ENCODE data around the gene CPHXL2.
A peak's percentile ranks its signal among the peaks of the same experiment; 100 is the strongest.

The CPHXL2 gene

DNA sequence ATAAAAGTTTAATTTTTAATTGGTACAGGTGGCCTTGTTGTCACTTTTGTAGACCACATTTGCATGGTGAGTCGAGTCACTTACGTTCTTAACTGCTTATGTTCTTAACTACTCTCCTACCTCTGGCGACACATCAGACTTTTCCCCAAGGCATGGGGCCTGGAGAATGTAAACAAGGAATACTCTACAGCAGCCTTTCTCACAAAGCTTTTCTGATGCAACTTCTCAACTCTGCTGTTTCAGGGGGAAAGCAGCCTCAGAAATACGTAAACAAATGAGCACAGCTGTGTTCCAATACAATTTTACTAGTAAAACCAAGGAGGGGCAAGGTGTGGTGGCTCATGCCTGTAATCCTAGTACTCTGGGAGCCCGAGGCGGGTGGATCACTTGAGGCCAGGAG is 36.2 kb downstream of the CPHXL2 start:
- no peak for DNase-seq (ENCODE audit: low spot score)

DNA sequence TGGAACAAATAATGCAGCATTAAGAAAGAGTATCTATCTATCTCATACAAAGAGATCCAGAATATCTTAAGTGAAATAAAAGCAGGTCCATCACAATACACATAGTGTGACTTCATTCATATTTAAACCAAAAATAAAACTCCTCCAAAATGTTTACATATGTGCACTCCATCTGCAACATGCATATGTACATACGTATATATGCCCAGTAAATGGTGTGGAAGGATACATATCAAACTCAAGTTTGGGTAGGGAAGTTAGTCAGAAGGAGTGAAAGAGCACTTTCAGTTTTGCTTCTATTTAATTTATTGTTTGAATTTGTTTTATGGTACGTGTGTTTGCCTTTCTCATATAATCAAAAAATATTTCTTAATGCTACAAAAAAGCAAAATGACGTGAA is 41.8 kb downstream of the CPHXL2 start:
- DNase-seq (ENCODE audit: low spot score) = no peak

DNA sequence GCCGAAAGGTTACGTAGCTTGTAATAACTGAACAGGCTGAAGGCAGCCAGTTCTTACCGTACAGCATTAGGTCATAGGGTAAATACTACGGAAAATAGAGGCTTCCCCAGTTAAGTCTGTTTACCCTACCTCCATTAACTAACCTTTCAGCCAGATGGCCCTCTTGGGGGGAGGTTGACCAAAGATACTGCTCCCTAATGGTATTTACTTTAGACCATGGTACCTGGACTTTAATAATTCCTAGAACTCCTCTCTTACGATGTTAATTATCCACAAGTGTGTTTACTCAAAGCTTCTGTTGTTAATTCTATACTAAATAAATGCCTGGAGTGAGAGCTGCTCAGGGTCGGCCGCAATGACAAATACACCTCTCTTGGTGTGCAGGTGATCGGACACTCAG is 44.0 kb downstream of the CPHXL2 start:
- DNase-seq (ENCODE audit: low spot score) = no peak

DNA sequence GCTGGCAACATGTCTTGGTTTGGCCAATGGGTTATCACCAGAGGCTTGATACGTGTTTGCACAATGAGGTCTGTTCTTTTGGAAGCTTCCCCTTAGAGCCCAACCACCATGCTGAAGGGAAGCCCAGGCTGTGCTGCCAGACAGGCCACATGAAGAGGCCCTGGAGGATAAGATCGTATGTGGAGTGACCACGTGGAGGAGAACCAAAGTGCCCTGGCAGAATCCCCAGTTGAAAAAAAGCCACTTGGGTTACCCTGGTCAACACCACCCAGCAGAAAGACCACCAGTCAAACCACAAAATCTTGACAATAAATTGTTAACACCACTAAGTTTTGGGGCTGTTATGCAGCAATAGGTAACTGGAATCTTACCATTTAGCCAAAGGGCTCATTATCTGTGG is 46.8 kb downstream of the CPHXL2 start:
- no peak for DNase-seq (ENCODE audit: low spot score)

DNA sequence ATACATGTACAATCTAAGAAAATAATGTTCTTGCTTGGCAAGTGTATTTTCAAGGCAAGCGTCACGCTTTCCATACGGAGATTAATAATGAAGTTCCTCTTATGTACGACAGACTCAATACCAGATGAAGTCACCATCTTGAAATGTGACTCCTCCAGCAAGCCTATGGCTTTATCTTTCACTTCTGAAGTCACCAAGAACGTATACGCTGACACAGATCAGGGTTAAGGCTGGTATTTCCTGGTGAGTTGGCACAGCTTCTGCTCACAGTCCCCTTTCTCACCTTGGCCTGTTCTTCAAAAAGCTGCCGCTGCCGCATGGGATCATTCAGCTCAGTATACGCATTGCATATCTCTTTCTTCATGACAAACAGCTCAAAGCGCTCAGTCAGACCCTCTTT is 47.7 kb downstream of the CPHXL2 start:
- no peak for DNase-seq (ENCODE audit: low spot score)

DNA sequence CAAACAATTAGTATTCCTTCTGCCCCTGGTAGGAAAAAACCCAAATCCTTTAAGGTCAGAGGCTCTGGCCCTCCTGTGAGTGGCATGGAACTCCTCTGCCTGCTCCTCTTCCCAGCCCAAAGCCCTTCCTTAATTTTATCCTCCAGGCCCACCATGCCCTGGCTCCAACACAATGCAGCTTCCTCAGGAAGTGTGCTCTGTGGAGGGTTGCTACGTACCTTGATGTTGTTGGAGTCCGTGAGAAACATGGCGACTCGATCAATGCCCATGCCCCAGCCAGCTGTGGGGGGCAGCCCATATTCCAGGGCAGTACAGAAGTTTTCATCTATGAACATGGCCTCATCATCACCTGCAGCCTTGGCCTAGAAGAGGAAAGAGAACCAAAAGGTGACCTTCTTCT is 48.5 kb downstream of the CPHXL2 start:
- DNase-seq (ENCODE audit: low spot score) = no peak

DNA sequence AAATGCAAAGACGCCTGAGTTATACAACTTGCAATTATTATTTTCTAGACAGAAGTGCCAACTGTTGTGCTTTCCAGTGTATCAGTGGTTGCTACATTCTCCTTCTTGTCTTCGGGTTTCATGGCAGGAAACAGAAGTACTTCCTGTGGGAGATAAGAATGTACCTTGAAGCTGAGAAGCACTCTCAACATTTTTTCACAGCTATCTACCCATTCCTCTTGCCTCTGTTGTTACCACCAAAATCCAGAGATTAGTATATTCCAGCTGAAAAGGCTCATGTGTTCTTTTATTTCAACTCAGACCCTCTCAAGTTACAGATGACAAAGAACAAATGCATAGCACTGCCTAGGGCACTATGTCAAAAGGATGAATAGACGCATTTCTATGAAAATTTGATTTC is 49.0 kb downstream of the CPHXL2 start:
- no peak for DNase-seq (ENCODE audit: low spot score)

DNA sequence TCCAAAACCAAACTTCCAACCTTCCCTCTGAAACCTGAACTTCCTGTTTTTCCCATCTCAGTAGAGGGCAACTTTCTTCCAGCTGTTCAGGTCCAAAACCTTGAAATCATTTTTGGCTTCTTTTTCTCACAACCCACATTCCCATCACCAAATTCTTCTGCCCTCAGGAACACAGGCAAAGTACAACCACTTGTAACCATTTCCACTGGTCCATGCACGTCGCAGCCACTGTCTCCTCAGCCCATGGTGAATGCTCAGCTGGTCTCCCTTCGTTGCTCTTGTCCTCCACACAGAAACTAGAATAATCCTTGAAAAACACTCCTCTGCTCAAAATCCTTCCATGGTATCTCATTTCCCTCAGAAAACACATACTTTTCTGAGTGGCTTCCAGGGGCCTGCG is 50.0 kb downstream of the CPHXL2 start:
- no peak for DNase-seq (ENCODE audit: low spot score)

DNA sequence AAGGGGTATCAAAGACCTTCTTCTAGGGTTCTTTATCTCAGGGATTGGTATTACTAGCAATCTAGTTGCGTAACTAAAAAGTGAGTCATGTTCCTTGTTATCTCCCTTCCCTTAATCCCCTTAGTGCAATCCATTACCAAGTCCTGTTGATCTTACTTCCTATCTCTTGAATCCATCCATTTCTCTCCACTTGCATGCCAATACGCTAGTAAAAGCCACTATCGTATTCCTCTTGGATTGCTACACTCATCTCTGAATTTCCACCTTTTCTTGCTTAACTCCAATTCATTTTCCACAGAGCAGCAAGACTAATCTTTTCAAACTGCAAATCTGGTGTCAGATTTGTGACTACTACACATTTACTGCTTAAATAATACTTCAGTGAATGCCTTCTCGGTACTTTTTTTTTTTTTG is 51.9 kb downstream of the CPHXL2 start:
- no peak for DNase-seq (ENCODE audit: low spot score)

DNA sequence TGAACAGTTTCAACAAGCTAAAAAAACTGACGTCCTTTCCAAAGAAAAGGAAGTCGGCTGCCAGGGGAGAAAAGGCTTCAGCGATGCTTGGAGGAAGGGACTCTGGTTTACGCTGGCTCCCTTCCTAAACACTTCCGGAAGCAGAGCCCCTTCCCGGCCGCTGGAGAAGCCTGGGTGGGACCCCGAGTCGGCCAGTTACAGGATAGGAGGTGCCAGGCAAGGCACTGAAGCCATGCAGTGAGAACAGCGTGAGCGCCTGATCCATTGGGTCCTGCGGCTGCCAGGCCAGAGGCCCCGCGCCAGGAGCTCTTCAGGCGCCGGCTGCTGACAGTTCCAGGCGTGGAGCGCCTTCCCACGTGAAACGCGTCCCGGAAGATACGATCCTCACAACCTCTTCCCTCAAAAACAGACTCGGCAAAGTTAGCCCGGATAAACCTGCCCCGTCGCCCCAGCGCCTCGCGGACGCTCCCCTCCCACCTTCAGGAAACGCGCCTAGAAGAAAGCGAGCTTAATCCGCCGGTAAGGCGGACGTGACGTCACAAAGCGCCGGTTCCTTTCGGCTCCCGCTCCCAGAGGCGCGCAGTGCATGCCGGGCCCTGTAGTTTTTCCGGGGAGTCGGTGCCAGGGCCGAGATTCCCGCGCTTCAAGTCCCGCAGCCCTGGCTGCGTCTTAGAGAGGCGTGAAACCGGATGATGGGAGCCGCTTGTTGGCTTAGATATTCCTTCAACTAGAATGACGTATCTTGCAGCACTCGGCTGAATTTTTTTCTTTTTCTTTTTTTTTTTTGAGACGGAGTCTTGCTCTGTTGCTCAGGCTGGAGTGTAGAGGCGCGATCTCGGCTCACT is 53.8 kb downstream of the CPHXL2 start, which contains the start of gene ADAT1:
TSS of gene ADAT1 (minus strand) at position 521 of the 845 bp plus-strand sequence. CDS start 2,482 bp downstream, outside the sequence.
- peak; percentile 95 for DNase-seq (ENCODE audit: low spot score)

DNA sequence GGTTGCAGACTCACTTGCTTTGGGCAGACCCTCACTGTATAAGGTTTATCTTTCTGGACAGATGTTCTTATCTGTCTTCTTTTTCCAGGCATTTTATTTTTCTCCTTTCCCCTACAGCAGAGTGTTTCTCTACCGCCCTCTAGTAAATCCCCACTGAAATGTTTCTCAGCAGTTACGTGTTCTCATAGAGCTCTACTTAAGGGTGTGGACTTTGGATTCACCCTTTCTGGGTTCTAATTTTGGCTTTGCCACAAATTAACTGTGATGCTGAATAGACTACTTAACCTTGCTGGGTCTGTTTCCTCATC is 55.7 kb downstream of the CPHXL2 start:
- DNase-seq (ENCODE audit: low spot score) = peak; percentile 39

DNA sequence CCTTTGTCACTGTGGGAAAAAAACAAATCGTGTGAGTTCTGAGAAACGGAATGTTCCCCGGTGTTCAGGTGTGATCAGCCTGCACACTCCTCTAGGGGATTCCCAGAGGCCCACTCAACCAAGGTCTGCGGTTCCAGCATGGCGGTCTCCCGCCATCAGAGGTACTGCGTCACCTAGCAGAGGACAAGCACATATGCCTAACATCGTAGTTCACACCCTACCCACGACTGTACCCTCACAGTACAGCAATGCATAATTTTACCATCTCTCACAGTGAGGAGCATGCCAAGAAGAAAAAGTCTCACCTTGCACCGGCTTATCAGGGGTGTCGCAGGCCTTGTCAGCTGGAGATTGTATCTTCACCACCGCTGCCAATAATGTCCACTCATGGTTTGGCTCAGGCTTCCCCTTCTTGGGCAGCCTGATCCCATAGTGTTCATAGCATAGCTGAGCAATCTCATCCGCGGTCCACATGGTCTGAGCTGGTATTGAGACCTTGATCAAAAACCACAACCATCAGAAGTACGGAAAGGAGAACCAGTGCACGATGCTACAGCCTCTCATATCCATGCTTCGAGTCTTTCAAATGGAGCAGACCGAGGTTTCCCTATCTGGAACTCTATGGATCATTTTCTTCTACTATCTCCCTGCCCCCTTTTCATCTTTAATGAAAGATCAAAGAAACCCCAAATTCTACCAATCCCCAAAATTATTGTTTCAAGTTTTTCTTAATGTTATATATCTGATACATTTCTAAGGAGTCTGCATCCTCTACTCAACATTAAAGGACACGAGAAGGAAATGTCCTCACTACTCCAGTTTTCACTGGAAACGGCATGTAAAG is 56.3 kb downstream of the CPHXL2 start:
- peak; percentile 74 for DNase-seq (ENCODE audit: low spot score)

DNA sequence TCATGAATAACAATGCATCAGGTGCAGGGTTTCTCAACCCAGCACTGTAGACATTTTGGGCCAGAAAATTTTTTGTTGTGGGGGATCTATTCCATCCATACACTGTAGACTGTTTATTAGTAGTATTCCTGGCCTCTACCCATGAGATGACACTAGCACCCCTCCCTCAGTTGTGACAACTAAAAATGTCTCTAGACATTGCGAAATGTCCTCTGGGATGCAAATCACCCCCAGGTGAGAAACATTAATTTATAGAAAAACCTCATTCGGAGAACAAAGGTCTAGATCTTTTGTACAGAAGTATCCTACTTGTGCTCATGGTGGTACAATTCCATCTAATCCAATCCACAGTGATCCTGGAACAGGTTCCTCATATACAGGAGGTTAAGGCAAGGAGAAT is 58.0 kb downstream of the CPHXL2 start:
- DNase-seq (ENCODE audit: low spot score) = no peak

DNA sequence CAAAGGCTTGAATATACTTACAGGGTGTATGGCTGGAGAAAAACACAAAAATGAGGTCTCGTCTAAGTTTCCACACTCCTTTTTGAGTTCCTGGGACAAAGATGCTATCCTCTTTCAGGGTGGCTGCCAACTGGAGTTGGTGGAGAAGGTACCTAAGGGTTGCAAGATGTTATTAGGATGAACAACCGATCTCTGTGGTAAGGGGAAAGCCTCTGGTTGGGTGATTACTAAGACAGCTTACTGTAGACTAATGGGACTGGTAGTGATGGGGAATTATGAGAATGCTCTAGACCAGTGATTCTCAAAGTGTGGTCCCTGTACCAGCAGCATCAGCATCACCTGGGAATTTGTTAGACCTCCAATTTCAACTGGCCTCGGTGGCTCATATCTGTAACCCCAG is 59.7 kb downstream of the CPHXL2 start:
- no peak for DNase-seq (ENCODE audit: low spot score)

DNA sequence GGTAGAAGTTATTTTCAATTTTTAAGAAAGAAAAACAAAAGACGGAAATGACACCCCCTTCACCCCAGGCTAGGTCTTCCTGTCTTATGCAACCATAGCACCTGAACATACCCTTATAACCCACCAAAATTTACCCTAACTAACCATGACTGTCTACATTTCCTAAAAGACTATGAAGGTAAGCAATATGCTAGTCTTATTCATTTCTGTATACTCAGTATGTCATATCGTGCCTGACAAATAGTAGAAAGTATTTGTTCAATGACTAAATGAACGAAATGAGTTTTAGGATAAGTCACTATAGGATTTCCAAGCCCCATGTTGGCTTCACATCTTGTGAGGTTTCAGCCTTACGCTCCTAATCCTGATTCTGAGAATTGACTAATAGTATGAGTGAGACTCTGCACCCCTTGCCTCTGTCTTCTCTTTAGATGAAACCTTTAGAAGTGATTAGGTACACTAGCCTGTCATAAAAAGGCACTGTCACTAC is 60.2 kb downstream of the CPHXL2 start:
- peak; percentile 28 for DNase-seq (ENCODE audit: low spot score)

DNA sequence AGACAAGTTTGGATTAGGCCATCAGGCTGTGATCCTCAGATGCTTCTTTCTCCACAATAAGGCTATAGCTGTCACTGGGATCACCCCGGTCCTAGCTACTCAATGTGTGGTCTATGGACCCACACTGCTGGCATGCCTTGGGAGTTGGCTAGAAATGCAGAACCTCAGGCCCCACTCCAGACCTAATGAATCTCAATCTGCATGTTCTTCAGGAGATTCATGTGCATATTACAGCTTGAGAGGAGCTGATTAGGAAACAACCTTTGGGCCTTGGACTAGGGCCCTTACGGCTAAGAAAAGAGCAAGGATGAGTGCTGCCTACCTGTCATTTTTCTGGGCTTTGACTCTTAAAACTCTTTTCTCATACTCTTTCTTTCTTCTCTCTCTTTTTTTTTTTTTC is 61.2 kb downstream of the CPHXL2 start:
- no peak for DNase-seq (ENCODE audit: low spot score)

DNA sequence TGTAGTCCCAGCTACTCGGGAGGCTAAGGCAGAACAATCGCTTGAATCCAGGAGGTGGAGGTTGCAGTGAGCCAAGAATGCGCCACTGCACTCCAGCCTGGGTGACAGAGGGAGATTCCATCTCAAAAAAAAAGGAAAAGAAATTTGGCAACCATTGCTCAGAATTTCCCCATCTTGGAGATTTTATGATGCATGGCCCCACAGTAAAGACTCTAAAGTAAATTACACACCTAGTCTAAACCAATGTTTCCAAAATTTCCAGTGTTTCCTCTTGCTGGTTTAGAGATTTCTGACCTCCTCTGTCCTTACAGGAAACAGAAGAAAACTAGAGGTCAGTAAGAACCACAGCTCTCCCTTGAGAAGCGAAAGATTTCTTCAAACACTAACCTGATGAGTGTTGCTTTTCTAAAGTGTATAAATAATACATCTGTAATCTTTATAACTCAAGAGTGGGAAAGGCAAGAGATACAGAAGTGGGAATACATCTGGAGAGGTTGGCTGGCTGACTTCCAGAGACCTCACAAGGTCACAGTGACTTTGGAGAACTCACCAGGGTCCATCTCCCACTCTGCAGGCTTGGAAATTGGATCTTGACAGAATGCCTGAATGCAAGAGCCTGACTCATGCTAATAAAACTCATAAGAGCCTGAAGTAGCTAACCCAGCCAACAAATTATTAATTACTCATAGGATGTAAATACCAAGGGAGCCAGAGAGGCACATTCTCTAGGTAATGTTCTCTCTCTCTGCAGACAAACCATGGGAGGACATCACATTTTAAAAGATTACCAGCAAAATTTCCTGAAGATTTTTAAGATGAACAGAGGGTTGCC is 62.5 kb downstream of the CPHXL2 start:
- no peak for DNase-seq (ENCODE audit: low spot score)

Data from CD4-positive, alpha-beta T cell treated with Interleukin-15 for 4 hours (primary cell).